HepG2 (cell line): Measurements from ENCODE around the gene DSG2. TPM values are rescaled to one million over a fixed set of nuclear protein-coding genes. Genes with fewer than 3 reads are reported as not detected.

Experiments
- CREM ChIP-seq, 2 experiments: sonication (generic) in 1 of 2; formaldehyde crosslinking in 1 of 2; IDR thresholded peaks; 2 replicates each; pipeline versions ENCODE4 v1.4.0 to v1.6.1; 2016 to 2020; ENCODE audit warnings: antibody characterized with exemption in 1 of 2, mild to moderate bottlenecking in 1 of 2, missing genetic modification reagents in 1 of 2
- FOXJ3 ChIP-seq: sonication (generic); formaldehyde crosslinking; IDR thresholded peaks from 2 replicates; pipeline ENCODE4 v1.4.0; 2020; ENCODE audit warnings: missing genetic modification reagents, mild to moderate bottlenecking, borderline replicate concordance
- GATA4 ChIP-seq: sonication (generic); IDR thresholded peaks from 2 replicates; pipeline ENCODE4 v1.6.1; 2016; ENCODE audit warnings: antibody characterized with exemption, low read depth, borderline replicate concordance
- HDAC1 ChIP-seq: sonication (generic); formaldehyde crosslinking; IDR thresholded peaks from 2 replicates; pipeline ENCODE4 v1.5.1; 2020; ENCODE audit warnings: mild to moderate bottlenecking, missing genetic modification reagents
- ISL2 ChIP-seq: sonication (generic); formaldehyde crosslinking; IDR thresholded peaks from 2 replicates; pipeline ENCODE4 v1.5.0; 2020; ENCODE audit warnings: missing genetic modification reagents
- KAT2B ChIP-seq: fragments of 150-350 bp; IDR thresholded peaks from 2 replicates; pipeline ENCODE4 v1.6.1; 2014; ENCODE audit warnings: low read depth, low read length, borderline replicate concordance
- NFKB2 ChIP-seq: sonication (generic); formaldehyde crosslinking; IDR thresholded peaks from 2 replicates; pipeline ENCODE4 v1.4.0; 2020; ENCODE audit warnings: missing genetic modification reagents, borderline replicate concordance
- NFKBIZ ChIP-seq: IDR thresholded peaks from 2 replicates; pipeline ENCODE4 v1.6.1; 2018; ENCODE audit warnings: missing genetic modification reagents, missing compliant biosample characterization
- PTBP1 ChIP-seq: fragments of 200-400 bp; formaldehyde crosslinking; IDR thresholded peaks from 2 replicates; pipeline ENCODE4 v1.6.1; 2018; ENCODE audit warnings: low read length, low read depth; ENCODE audit not compliant: poor library complexity, severe bottlenecking
- RARA ChIP-seq: IDR thresholded peaks from 2 replicates; pipeline ENCODE4 v1.6.1; 2016; ENCODE audit warnings: missing genetic modification reagents, missing compliant biosample characterization
- SALL1 ChIP-seq: sonication (generic); formaldehyde crosslinking; IDR thresholded peaks from 2 replicates; pipeline ENCODE4 v1.8.0; 2022; ENCODE audit warnings: mild to moderate bottlenecking, missing genetic modification reagents
- TARDBP ChIP-seq: sonication (generic); formaldehyde crosslinking; IDR thresholded peaks from 2 replicates; pipeline ENCODE4 v1.8.0; 2022; ENCODE audit warnings: mild to moderate bottlenecking, missing genetic modification reagents
- USF2 ChIP-seq, 2 experiments: sonication (generic) in 1 of 2; formaldehyde crosslinking in 1 of 2; IDR thresholded peaks; 2 replicates each; pipeline versions ENCODE4 v1.5.1 to v1.6.1; 2011 to 2020; ENCODE audit warnings: borderline replicate concordance in 1 of 2, low read depth in 1 of 2, low read length in 1 of 2, mild to moderate bottlenecking in 1 of 2, missing genetic modification reagents in 1 of 2, moderate library complexity in 1 of 2
- ZNF12 ChIP-seq: sonication (generic); formaldehyde crosslinking; IDR thresholded peaks from 2 replicates; pipeline ENCODE4 v1.5.0; 2020; ENCODE audit warnings: missing genetic modification reagents
- ZNF292 ChIP-seq: sonication (generic); formaldehyde crosslinking; IDR thresholded peaks from 2 replicates; pipeline ENCODE4 v1.8.1; 2022; ENCODE audit warnings: mild to moderate bottlenecking, low read depth, missing genetic modification reagents, borderline replicate concordance
- ZNF572 ChIP-seq: sonication (generic); formaldehyde crosslinking; IDR thresholded peaks from 2 replicates; pipeline ENCODE4 v1.5.1; 2020; ENCODE audit warnings: mild to moderate bottlenecking, missing genetic modification reagents
- ZNF747 ChIP-seq: sonication (generic); formaldehyde crosslinking; IDR thresholded peaks from 2 replicates; pipeline ENCODE4 v1.8.1; 2023; ENCODE audit warnings: missing genetic modification reagents, mild to moderate bottlenecking, borderline replicate concordance
- ZNF878 ChIP-seq: sonication (generic); formaldehyde crosslinking; IDR thresholded peaks from 2 replicates; pipeline ENCODE4 v1.8.1; 2023; ENCODE audit warnings: mild to moderate bottlenecking, missing genetic modification reagents, moderate library complexity
- polyA plus RNA-seq, 8 experiments: library from polyadenylated mRNA; depleted of rRNA in 3 of 8; stranded (reverse) in 7 of 8; unstranded in 1 of 8; fragments of >200 nt; fragmentation: Illumina TruSeq in 4 of 8; extraction: Trizol in 4 of 8; gene quantifications; 2 replicates each; pipeline versions ENCODE4 v1.2.1 to v1.2.3, GENCODE V29; 2011 to 2016; ENCODE audit warnings: low read depth in 4 of 8, missing spikeins in 1 of 8, mixed read lengths in 1 of 8; ENCODE audit not compliant: insufficient read depth in 1 of 8
- total RNA-seq, 5 experiments: library from RNA; depleted of rRNA; stranded (reverse); fragments of >200 nt; fragmentation: Illumina TruSeq; extraction: Trizol; gene quantifications; 2 replicates each; pipeline ENCODE4 v1.2.3, GENCODE V29; 2016; ENCODE audit warnings: low read depth in 1 of 5
- TF ChIP-seq, protein P1 (sequence below): sonication (generic); formaldehyde crosslinking; IDR thresholded peaks from 2 replicates; pipeline ENCODE4 v1.4.0; 2020; ENCODE audit warnings: missing genetic modification reagents, borderline replicate concordance
- TF ChIP-seq, protein P2 (sequence below): sonication (generic); formaldehyde crosslinking; IDR thresholded peaks from 2 replicates; pipeline ENCODE4 v1.5.1; 2020; ENCODE audit warnings: mild to moderate bottlenecking, missing genetic modification reagents, moderate library complexity

Gene DSG2
- total and polyA plus RNA-seq, 2 of the 13 experiments (the other 11 are each of a cell fraction or from before 2014, with no cell fraction given), result 23.3 to 66.7 TPM

DNA sequence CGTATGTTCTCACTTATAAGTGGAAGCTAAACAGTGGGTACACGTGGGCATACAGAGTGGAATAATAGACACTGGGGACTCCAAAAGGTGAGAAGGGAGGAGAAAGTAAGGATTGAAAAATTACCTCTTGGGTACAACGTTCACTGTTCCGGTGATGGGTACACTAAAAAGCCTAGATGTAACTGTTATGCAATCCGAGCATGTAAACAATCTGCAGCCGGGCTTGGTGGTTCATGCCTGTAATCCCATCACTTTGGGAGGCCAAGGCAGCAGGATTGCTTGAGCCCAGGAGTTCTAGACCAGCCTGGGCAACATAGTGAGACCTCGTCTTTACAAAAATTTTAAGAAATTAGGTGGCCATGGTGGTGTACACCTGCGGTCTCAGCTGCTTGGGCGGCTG is 60.6 kb downstream of the DSG2 start (continued):
- TF ChIP-seq ZNF12 (no peak), NFKB2 (CRISPR knock-in tag) (no peak), USF2 (IDR thresholded peaks at IDR 0.05; ENCODE audit: low read depth, low read length) (no peak), USF2 (CRISPR knock-in tag; IDR thresholded peaks at IDR 0.05; ENCODE audit: borderline replicate concordance) (no peak), HDAC1 (CRISPR knock-in tag) (peak; percentile 71), ZNF747 (CRISPR knock-in tag) (no peak), ZNF572 (CRISPR knock-in tag) (no peak), KAT2B (no peak), CREM (IDR thresholded peaks at IDR 0.05) (no peak), CREM (CRISPR knock-in tag; IDR thresholded peaks at IDR 0.05) (no peak), ZNF878 (CRISPR knock-in tag) (no peak), ISL2 (peak; percentile 48; the same call in 1 of the 2 replicates), NFKBIZ (CRISPR knock-in tag) (no peak), RARA (peak; percentile 71), SALL1 (peak; percentile 82), PTBP1 (no peak), ZNF292 (peak; percentile 47; the same call in 1 of the 2 replicates), FOXJ3 (CRISPR knock-in tag) (peak; percentile 82; the same call in 1 of the 2 replicates), GATA4 (no peak), TARDBP (CRISPR knock-in tag) (no peak; the same call in 1 of the 2 replicates)
- TF ChIP-seq, protein P1, sequence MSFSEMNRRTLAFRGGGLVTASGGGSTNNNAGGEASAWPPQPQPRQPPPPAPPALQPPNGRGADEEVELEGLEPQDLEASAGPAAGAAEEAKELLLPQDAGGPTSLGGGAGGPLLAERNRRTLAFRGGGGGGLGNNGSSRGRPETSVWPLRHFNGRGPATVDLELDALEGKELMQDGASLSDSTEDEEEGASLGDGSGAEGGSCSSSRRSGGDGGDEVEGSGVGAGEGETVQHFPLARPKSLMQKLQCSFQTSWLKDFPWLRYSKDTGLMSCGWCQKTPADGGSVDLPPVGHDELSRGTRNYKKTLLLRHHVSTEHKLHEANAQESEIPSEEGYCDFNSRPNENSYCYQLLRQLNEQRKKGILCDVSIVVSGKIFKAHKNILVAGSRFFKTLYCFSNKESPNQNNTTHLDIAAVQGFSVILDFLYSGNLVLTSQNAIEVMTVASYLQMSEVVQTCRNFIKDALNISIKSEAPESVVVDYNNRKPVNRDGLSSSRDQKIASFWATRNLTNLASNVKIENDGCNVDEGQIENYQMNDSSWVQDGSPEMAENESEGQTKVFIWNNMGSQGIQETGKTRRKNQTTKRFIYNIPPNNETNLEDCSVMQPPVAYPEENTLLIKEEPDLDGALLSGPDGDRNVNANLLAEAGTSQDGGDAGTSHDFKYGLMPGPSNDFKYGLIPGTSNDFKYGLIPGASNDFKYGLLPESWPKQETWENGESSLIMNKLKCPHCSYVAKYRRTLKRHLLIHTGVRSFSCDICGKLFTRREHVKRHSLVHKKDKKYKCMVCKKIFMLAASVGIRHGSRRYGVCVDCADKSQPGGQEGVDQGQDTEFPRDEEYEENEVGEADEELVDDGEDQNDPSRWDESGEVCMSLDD (CRISPR knock-in tag), result no peak
- TF ChIP-seq, protein P2, sequence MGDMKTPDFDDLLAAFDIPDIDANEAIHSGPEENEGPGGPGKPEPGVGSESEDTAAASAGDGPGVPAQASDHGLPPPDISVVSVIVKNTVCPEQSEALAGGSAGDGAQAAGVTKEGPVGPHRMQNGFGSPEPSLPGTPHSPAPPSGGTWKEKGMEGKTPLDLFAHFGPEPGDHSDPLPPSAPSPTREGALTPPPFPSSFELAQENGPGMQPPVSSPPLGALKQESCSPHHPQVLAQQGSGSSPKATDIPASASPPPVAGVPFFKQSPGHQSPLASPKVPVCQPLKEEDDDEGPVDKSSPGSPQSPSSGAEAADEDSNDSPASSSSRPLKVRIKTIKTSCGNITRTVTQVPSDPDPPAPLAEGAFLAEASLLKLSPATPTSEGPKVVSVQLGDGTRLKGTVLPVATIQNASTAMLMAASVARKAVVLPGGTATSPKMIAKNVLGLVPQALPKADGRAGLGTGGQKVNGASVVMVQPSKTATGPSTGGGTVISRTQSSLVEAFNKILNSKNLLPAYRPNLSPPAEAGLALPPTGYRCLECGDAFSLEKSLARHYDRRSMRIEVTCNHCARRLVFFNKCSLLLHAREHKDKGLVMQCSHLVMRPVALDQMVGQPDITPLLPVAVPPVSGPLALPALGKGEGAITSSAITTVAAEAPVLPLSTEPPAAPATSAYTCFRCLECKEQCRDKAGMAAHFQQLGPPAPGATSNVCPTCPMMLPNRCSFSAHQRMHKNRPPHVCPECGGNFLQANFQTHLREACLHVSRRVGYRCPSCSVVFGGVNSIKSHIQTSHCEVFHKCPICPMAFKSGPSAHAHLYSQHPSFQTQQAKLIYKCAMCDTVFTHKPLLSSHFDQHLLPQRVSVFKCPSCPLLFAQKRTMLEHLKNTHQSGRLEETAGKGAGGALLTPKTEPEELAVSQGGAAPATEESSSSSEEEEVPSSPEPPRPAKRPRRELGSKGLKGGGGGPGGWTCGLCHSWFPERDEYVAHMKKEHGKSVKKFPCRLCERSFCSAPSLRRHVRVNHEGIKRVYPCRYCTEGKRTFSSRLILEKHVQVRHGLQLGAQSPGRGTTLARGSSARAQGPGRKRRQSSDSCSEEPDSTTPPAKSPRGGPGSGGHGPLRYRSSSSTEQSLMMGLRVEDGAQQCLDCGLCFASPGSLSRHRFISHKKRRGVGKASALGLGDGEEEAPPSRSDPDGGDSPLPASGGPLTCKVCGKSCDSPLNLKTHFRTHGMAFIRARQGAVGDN (CRISPR knock-in tag), result no peak
